HCT116 (cell line): ENCODE data around the gene GGA2.
"Not testable (repeated sequence)": the region's sequence is repeated elsewhere in the genome, so short reads cannot be mapped to it uniquely, and the experiment has no call there.

Source experiments
- CEBPB ChIP-seq: IDR thresholded peaks from 2 replicates; pipeline ENCODE4 v1.6.1; 2012; ENCODE audit warnings: low read depth
- EZH2 ChIP-seq: fragments of 200-600 bp; sonication (generic); IDR thresholded peaks from 2 replicates; pipeline ENCODE4 v1.6.1; 2017; ENCODE audit warnings: antibody characterized with exemption, mixed run types
- TF ChIP-seq, protein P1 (sequence below), 3 experiments: fragments of 200-600 bp in 1 of 3; sonication (generic) in 1 of 3; IDR thresholded peaks in 2 of 3; conservative IDR thresholded peaks in 1 of 3; 2 replicates each; pipeline ENCODE4 v1.5.1; 2012 to 2017; ENCODE audit warnings: low read depth in 2 of 3, low read length in 2 of 3, antibody characterized with exemption in 1 of 3, borderline replicate concordance in 1 of 3, control low read depth in 1 of 3, mild to moderate bottlenecking in 1 of 3, mixed read lengths in 1 of 3, mixed run types in 1 of 3, moderate library complexity in 1 of 3; ENCODE audit not compliant: insufficient read depth in 1 of 3

DNA sequence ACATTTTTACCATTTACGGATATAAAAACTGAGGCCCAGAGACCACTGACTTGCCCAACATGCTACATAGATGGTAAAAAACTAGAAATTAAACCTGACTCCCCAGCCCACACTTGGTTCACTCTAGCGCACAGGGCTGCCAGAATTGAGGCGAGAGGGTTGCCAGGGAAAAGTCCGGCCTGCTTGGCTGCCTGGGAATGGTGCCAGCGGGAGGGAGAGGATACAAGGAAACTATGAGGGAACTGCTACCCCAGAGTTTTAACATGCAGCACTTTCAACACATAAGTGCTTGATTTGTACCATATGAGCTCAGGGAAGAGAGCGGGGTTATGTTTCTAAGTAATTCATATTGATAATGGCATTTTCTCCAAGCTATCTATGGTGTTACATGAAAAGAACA lies 47.3 kb downstream of the GGA2 start:
- TF ChIP-seq, protein P1, sequence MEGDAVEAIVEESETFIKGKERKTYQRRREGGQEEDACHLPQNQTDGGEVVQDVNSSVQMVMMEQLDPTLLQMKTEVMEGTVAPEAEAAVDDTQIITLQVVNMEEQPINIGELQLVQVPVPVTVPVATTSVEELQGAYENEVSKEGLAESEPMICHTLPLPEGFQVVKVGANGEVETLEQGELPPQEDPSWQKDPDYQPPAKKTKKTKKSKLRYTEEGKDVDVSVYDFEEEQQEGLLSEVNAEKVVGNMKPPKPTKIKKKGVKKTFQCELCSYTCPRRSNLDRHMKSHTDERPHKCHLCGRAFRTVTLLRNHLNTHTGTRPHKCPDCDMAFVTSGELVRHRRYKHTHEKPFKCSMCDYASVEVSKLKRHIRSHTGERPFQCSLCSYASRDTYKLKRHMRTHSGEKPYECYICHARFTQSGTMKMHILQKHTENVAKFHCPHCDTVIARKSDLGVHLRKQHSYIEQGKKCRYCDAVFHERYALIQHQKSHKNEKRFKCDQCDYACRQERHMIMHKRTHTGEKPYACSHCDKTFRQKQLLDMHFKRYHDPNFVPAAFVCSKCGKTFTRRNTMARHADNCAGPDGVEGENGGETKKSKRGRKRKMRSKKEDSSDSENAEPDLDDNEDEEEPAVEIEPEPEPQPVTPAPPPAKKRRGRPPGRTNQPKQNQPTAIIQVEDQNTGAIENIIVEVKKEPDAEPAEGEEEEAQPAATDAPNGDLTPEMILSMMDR (IDR thresholded peaks at IDR 0.05 in 2 of 3, conservative IDR thresholded peaks at IDR 0.05 in 1 of 3; ENCODE audit: borderline replicate concordance in 1 of 3, insufficient read depth in 1 of 3, low read depth in 2 of 3, low read length in 2 of 3), result not testable (repeated sequence)
- not testable (repeated sequence) for TF ChIP-seq EZH2, CEBPB
